Liver (tissue), 3 donors: ENCODE measurements around the gene NPIPB9.
"Not testable (repeated sequence)": the region's sequence is repeated elsewhere in the genome, so short reads cannot be mapped to it uniquely, and the experiment has no call there.

Experiments
- FOXA1 ChIP-seq: IDR thresholded peaks from 2 replicates; pipeline ENCODE4 v1.6.1; 2016; ENCODE audit warnings: antibody characterized with exemption
- GABPA ChIP-seq, 2 donors: IDR thresholded peaks in 1 of 2; conservative IDR thresholded peaks in 1 of 2; 2 replicates each; pipeline ENCODE4 v1.6.1; 2016; ENCODE audit warnings: antibody characterized with exemption in 2 of 2, mild to moderate bottlenecking in 1 of 2, moderate library complexity in 1 of 2
- JUND ChIP-seq, 2 donors: IDR thresholded peaks; 2 replicates each; pipeline ENCODE4 v1.6.1; 2016; ENCODE audit warnings: antibody characterized with exemption in 2 of 2
- MAX ChIP-seq: IDR thresholded peaks from 2 replicates; pipeline ENCODE4 v1.6.1; 2016; ENCODE audit warnings: antibody characterized with exemption
- RAD21 ChIP-seq, 2 donors: IDR thresholded peaks; 2 replicates each; pipeline ENCODE4 v1.6.1; 2016; ENCODE audit warnings: antibody characterized with exemption in 2 of 2, mild to moderate bottlenecking in 2 of 2
- RXRA ChIP-seq, 2 donors: IDR thresholded peaks; 2 replicates each; pipeline ENCODE4 v1.6.1; 2017 to 2018; ENCODE audit warnings: antibody characterized with exemption in 2 of 2, mild to moderate bottlenecking in 1 of 2
- TAF1 ChIP-seq: conservative IDR thresholded peaks from 2 replicates; pipeline ENCODE4 v1.6.1; 2016; ENCODE audit warnings: antibody characterized with exemption, mild to moderate bottlenecking
- YY1 ChIP-seq: IDR thresholded peaks from 2 replicates; pipeline ENCODE4 v1.6.1; 2016; ENCODE audit warnings: antibody characterized with exemption, mild to moderate bottlenecking
- ZBTB33 ChIP-seq: IDR thresholded peaks from 2 replicates; pipeline ENCODE4 v1.6.1; 2016; ENCODE audit warnings: antibody characterized with exemption
- TF ChIP-seq, protein P1 (sequence below): fragments of 150-350 bp; IDR thresholded peaks from 2 replicates; pipeline ENCODE4 v1.5.1; 2017; ENCODE audit warnings: improper control_type of control experiment, low read depth, low read length; ENCODE audit not compliant: missing input control
- TF ChIP-seq, protein P2 (sequence below): IDR thresholded peaks from 2 replicates; pipeline ENCODE4 v1.6.1; 2016; ENCODE audit warnings: antibody characterized with exemption, mild to moderate bottlenecking
- TF ChIP-seq, protein P3 (sequence below): IDR thresholded peaks from 2 replicates; pipeline ENCODE4 v1.6.1; 2016; ENCODE audit warnings: antibody characterized with exemption
- donor health status: healthy.
- donor health status: healthy.

DNA sequence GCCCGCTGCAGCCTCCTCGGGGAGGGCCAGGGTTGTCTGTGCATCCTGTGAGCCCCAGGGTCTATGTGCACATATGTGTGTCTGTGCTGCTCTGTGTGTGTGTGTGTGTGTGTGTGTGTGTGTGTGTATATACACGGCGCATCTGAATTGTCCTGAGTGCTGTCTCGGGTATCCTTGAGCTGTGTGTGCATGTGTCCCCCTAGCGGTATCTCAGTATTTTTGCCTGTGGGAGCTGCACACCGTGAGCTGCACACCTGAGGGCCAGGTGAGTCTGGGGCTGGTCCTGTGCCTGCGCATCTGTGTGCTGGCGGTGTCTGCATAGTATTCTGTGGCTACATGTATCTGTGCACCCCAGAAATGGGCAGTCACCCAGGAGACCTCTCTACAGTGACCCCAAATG, 11.8 kb upstream of the NPIPB9 start:
- TF ChIP-seq ZBTB33; RAD21 (IDR thresholded peaks at IDR 0.05); GABPA (IDR thresholded peaks at IDR 0.05 in 1 of 2, conservative IDR thresholded peaks at IDR 0.05 in 1 of 2); YY1; TAF1; MAX; RXRA (IDR thresholded peaks at IDR 0.05); JUND (IDR thresholded peaks at IDR 0.05); FOXA1: not testable (repeated sequence)
- TF ChIP-seq, protein P1, sequence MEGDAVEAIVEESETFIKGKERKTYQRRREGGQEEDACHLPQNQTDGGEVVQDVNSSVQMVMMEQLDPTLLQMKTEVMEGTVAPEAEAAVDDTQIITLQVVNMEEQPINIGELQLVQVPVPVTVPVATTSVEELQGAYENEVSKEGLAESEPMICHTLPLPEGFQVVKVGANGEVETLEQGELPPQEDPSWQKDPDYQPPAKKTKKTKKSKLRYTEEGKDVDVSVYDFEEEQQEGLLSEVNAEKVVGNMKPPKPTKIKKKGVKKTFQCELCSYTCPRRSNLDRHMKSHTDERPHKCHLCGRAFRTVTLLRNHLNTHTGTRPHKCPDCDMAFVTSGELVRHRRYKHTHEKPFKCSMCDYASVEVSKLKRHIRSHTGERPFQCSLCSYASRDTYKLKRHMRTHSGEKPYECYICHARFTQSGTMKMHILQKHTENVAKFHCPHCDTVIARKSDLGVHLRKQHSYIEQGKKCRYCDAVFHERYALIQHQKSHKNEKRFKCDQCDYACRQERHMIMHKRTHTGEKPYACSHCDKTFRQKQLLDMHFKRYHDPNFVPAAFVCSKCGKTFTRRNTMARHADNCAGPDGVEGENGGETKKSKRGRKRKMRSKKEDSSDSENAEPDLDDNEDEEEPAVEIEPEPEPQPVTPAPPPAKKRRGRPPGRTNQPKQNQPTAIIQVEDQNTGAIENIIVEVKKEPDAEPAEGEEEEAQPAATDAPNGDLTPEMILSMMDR, result not testable (repeated sequence)
- TF ChIP-seq, protein P2, sequence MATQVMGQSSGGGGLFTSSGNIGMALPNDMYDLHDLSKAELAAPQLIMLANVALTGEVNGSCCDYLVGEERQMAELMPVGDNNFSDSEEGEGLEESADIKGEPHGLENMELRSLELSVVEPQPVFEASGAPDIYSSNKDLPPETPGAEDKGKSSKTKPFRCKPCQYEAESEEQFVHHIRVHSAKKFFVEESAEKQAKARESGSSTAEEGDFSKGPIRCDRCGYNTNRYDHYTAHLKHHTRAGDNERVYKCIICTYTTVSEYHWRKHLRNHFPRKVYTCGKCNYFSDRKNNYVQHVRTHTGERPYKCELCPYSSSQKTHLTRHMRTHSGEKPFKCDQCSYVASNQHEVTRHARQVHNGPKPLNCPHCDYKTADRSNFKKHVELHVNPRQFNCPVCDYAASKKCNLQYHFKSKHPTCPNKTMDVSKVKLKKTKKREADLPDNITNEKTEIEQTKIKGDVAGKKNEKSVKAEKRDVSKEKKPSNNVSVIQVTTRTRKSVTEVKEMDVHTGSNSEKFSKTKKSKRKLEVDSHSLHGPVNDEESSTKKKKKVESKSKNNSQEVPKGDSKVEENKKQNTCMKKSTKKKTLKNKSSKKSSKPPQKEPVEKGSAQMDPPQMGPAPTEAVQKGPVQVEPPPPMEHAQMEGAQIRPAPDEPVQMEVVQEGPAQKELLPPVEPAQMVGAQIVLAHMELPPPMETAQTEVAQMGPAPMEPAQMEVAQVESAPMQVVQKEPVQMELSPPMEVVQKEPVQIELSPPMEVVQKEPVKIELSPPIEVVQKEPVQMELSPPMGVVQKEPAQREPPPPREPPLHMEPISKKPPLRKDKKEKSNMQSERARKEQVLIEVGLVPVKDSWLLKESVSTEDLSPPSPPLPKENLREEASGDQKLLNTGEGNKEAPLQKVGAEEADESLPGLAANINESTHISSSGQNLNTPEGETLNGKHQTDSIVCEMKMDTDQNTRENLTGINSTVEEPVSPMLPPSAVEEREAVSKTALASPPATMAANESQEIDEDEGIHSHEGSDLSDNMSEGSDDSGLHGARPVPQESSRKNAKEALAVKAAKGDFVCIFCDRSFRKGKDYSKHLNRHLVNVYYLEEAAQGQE, result not testable (repeated sequence)
- TF ChIP-seq, protein P3, sequence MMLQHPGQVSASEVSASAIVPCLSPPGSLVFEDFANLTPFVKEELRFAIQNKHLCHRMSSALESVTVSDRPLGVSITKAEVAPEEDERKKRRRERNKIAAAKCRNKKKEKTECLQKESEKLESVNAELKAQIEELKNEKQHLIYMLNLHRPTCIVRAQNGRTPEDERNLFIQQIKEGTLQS, result not testable (repeated sequence)
